ENCODE measurements around the gene LPIN1.

The LPIN1 gene

DNA sequence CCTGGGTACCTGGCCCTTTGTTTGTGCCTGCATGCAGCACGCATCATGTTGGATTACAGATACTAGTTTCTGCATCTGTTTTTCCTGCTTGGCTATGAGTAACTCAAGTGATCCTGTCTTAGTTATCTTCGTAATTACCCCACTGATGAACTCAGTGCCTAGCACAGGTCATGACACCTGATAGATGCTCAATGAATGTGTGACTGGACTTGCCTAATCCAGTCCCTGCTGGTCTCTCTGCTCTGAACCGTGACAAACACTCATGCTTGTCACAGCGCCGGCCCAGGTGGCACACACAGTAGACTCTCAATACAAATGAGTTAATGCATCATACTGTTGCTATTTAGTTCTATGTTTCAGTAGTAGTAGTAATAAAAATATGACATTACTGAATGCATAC, 45.2 kb upstream of the LPIN1 start:
- DNase-seq (ENCODE audit: extremely low read depth, low read depth): no peak
- no peak overlapping the region for H3K4me3 ChIP-seq (replicated peaks; ENCODE audit: low read depth, low read length)
- TF ChIP-seq, protein P1, sequence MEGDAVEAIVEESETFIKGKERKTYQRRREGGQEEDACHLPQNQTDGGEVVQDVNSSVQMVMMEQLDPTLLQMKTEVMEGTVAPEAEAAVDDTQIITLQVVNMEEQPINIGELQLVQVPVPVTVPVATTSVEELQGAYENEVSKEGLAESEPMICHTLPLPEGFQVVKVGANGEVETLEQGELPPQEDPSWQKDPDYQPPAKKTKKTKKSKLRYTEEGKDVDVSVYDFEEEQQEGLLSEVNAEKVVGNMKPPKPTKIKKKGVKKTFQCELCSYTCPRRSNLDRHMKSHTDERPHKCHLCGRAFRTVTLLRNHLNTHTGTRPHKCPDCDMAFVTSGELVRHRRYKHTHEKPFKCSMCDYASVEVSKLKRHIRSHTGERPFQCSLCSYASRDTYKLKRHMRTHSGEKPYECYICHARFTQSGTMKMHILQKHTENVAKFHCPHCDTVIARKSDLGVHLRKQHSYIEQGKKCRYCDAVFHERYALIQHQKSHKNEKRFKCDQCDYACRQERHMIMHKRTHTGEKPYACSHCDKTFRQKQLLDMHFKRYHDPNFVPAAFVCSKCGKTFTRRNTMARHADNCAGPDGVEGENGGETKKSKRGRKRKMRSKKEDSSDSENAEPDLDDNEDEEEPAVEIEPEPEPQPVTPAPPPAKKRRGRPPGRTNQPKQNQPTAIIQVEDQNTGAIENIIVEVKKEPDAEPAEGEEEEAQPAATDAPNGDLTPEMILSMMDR (IDR thresholded peaks at IDR 0.05; ENCODE audit: low read depth, low read length, missing control alignments): no peak

DNA sequence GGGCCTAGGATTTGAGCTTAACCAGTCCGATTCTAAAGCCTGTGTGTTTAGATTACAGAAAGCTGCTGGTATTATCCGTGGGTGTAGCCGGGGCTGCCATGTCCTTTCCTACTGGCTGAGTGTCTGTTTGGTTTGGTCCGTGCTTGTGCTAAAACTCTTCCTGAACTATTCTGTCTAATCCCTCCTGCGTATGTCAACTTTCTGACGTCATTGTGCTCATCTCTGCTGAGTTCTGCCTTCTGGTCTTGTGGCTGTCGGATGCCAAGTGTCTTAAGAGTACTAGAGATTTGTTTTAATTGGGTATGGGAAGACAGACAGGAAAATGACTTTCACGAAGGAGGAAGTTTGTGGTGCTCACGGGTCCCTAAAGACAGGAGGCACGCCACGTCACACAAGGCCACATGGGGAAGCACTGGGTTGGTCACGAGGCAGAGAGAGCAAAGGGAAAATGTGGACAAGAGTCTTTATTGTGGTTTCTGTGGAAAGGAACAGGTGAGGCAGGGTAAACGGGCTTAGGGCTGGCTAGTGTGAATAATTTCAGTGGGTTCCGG, 44.6 kb upstream of the LPIN1 start:
- DNase-seq (ENCODE audit: extremely low read depth, low read depth): no peak
- H3K4me3 ChIP-seq (replicated peaks; ENCODE audit: low read depth, low read length): no peak overlapping the region
- TF ChIP-seq, protein P1 (IDR thresholded peaks at IDR 0.05; ENCODE audit: low read depth, low read length, missing control alignments): no peak

DNA sequence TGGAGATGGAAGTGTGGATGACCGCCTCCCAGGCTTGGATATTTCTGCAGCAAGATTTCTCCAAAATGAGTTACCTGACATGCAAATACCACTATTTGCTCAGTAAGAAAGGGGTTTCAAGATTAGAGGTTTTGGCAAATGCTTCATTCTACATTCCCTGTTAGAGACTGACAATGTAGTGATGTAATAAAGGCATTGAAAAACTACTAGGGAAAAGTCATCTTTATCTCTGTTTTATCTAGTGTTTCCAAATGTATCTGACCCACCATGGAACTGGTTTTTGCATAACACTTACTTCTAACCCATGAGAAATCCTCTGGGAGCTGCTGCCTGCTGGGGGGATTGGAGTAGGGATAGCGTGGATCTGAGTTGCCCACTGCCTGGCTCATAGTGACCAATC, 43.5 kb upstream of the LPIN1 start:
- no peak overlapping the region for H3K4me3 ChIP-seq (replicated peaks; ENCODE audit: low read depth, low read length)
- TF ChIP-seq, protein P1 (IDR thresholded peaks at IDR 0.05; ENCODE audit: low read depth, low read length, missing control alignments): no peak

DNA sequence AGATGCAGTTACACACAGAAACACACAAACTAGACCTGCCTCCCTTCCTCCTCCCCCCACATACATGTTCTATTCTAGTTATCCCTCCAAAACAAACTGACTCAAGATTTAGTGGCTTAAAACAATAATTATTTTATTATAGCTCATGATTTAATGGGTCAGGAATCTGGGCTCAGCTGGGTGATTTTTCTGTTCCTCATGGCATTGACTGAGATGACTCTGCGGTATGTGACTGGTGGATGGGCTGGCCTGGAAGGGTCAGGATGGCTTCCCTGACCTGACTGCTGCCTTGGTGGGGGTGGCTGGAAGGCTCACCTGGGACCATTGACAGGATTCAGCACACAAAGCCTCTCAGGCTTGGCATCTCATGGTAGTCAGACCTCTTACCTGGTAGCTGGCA, 42.7 kb upstream of the LPIN1 start:
- TF ChIP-seq, protein P1 (IDR thresholded peaks at IDR 0.05; ENCODE audit: low read depth, low read length, missing control alignments): no peak
- H3K4me3 ChIP-seq (replicated peaks; ENCODE audit: low read depth, low read length): no peak overlapping the region
- DNase-seq (ENCODE audit: extremely low read depth, low read depth): no peak

More for the DNA sequence above, 43.5 kb upstream of the LPIN1 start:
- no peak for DNase-seq (ENCODE audit: extremely low read depth, low read depth)

DNA sequence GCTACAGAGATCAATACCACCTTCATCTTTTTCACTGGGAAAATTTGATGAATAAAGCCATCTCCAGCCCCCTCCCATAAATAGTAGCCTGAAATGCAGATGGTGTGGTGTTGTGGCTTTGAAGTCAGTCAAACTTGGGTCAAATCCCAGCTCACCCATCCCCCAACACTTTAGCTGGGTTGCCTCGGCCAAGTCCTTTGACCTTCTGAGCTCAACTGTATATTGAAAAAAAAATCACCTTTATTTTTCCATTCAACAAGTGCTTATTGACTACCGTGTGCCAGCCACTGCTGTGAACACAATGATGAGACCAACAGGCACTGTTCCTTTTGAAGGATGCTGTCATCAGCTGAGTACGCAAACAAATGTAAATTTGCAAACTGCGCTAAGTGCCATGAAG, 41.4 kb upstream of the LPIN1 start:
- TF ChIP-seq, protein P1 (IDR thresholded peaks at IDR 0.05; ENCODE audit: low read depth, low read length, missing control alignments): no peak
- no peak overlapping the region for H3K4me3 ChIP-seq (replicated peaks; ENCODE audit: low read depth, low read length)
- no peak for DNase-seq (ENCODE audit: extremely low read depth, low read depth)

DNA sequence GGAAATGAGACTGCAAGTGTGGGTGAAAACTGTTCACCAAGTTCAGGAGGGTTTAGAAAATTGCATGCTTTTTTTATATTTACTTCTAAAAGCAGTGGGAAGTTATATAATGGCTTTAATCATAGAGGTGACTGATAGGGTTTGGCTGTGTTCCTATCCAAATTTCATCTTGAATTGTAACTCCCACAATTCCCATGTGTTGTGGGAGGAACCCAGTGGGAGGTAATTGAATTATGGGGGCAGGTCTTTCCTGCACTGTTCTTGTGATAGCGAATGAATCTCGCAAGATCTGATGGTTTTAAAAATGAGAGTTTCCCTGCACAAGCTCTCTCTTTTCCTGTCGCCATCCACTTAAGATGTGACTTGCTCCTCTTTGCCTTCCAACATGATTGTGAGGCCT, 40.7 kb upstream of the LPIN1 start:
- H3K4me3 ChIP-seq (replicated peaks; ENCODE audit: low read depth, low read length): no peak overlapping the region
- TF ChIP-seq, protein P1 (IDR thresholded peaks at IDR 0.05; ENCODE audit: low read depth, low read length, missing control alignments): no peak
- DNase-seq (ENCODE audit: extremely low read depth, low read depth): no peak

DNA sequence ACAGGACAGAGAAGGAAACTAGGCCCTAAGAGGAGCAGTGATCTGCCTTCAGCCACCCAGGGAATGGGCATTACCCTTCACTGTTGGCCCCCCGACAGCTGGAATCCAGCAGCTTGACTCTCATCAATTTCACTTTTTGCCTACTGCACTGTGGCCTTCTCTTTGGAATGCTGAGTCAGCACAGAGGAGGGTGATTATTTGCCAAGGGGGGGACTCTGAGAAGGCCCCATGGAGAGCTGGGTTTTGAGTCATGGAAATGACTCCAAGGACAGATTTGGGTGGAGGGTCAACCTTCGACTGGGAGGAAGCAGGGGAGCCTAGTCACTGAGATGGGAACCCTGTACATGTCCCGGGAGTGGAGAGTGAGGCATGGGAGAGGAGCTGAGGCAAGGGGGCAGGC, 38.3 kb upstream of the LPIN1 start:
- H3K4me3 ChIP-seq (replicated peaks; ENCODE audit: low read depth, low read length): no peak overlapping the region
- TF ChIP-seq, protein P1 (IDR thresholded peaks at IDR 0.05; ENCODE audit: low read depth, low read length, missing control alignments): no peak
- DNase-seq (ENCODE audit: extremely low read depth, low read depth): no peak
